Activated naive CD4-positive, alpha-beta T cell treated with anti-CD3 and anti-CD28 coated beads for 36 hours (primary cell): ENCODE measurements around the gene COL18A1. TPM values are rescaled to one million over a fixed set of nuclear protein-coding genes. Genes with fewer than 3 reads are reported as not detected.

Experiments
- CTCF ChIA-PET: fragments of 350-600 bp; sonication (Branson Sonifier 250); formaldehyde crosslinking; loops from one replicate; lab custom pipeline; 2021; ENCODE audit warnings: antibody characterized with exemption; lab: Charles Lee
- DNase-seq: peaks from one replicate; pipeline ENCODE4 v3.0.0-alpha.2; 2020
- H3K27ac Mint-ChIP-seq: one replicate; pipeline ENCODE4 v1.8.0; 2021; ENCODE audit warnings: mild to moderate bottlenecking, mixed read lengths
- H3K27me3 Mint-ChIP-seq: one replicate; pipeline ENCODE4 v1.8.0; 2021; ENCODE audit warnings: low read depth, mixed read lengths
- H3K36me3 Mint-ChIP-seq: one replicate; pipeline ENCODE4 v1.8.0; 2021; ENCODE audit warnings: low read depth, mixed read lengths
- H3K4me1 Mint-ChIP-seq: one replicate; pipeline ENCODE4 v1.8.0; 2021; ENCODE audit warnings: low read depth, mixed read lengths
- H3K4me3 Mint-ChIP-seq: one replicate; pipeline ENCODE4 v1.8.0; 2021; ENCODE audit warnings: mild to moderate bottlenecking, moderate library complexity, mixed read lengths
- H3K9me3 Mint-ChIP-seq: one replicate; pipeline ENCODE4 v1.8.0; 2021; ENCODE audit warnings: mixed read lengths
- intact Hi-C: fragments of 100-400 bp; cut with micrococcal nuclease; formaldehyde crosslinking; loops from one replicate; pipeline ENCODE4 v1.15.1; 2023
- total RNA-seq, 2 experiments: library from RNA; stranded (reverse); gene quantifications; one replicate each; pipeline ENCODE4 v1.2.3, GENCODE V29; 2021

The COL18A1 gene
- total RNA-seq, 2 experiments from 2014 or later = 10.3 to 12.6 TPM

GRCh38 chr21:45547545-45547900 is 142.6 kb downstream of the COL18A1 start:
- no peaks in the 10 kb centered on the region for H3K9me3 Mint-ChIP-seq
- H3K27ac Mint-ChIP-seq = no peak overlapping the region
- CTCF ChIA-PET = no interaction called here
- intact Hi-C loops = no loop called here
- H3K4me1 Mint-ChIP-seq = peaks cover 30% of the 10 kb centered on the region
- no peaks in the 10 kb centered on the region for H3K36me3 Mint-ChIP-seq
- no peaks in the 10 kb centered on the region for H3K27me3 Mint-ChIP-seq
- DNase-seq = peak; percentile 2
- no peak overlapping the region for H3K4me3 Mint-ChIP-seq

- CTCF ChIA-PET = no interaction called here
- peak; percentile 2 for DNase-seq
Measured at GRCh38 chr21:45548711-45549491, 143.9 kb downstream of the COL18A1 start.

DNA sequence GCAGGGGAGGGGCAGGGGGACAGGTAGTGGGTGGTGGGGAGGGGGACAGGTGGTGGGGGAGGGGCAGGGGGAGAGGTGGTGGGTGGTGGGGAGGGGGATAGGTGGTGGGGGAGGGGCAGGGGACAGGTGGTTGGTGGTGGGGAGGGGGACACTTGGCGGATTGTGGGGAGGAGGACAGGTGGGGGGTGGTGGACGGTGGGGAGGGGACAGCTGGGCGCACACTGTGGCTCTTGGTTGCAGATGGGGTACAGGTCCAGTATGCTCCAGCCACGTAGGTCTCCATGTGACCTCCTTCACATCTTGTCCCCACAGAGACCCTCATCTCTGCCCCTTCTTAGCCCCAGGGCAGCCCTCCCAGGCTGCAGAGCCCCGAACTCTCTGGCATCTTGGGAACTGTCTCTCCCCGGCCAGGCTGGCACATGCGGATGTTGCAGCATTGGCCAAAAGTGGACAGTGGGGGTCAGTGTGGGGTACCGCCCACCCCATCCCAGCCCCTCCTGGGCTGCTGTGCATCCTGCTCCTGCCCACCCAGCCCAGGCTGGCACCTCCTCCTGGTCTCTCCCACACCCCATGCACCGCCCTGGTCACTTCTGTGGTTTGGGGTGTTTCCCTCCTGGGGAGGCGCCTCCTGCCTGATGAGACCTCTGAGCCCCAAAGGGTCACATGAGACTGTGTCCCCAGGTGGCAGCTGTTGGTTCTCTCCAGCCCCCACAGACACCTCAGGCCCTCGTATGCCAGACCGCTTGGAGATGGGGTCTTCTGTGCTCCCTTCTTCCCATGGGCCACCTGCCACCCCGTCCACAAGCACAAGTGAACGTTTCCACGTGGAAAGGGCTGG is 144.9 kb downstream of the COL18A1 start:
- Mint-ChIP-seq H3K27me3 (no peaks in the 10 kb centered on the region), H3K4me3 (peak overlapping the region; percentile 54), H3K36me3 (no peaks in the 10 kb centered on the region), H3K4me1 (peaks cover 32% of the 10 kb centered on the region), H3K27ac (peak overlapping the region; percentile 99), H3K9me3 (no peaks in the 10 kb centered on the region)
- peak; percentile 13 for DNase-seq
- CTCF ChIA-PET = interaction anchor here (1.0 to 2.6 kb wide), 2 partner anchors 43 to 46 kb away, joined by 4 to 9 read pairs; no protein-coding TSS in a partner anchor
- intact Hi-C loops = loop anchor here (1.0 to 5.0 kb wide), 5 partner anchors 8 to 471 kb away; partner anchors contain the start of gene SLC19A1

More at GRCh38 chr21:45548711-45549491, 143.9 kb downstream of the COL18A1 start:
- H3K4me1 Mint-ChIP-seq = peaks cover 27% of the 10 kb centered on the region
- H3K4me3 Mint-ChIP-seq = peak overlapping the region; percentile 30
- peak overlapping the region; percentile 84 for H3K27ac Mint-ChIP-seq
- no peaks in the 10 kb centered on the region for H3K27me3 Mint-ChIP-seq
- intact Hi-C loops = no loop called here
- no peaks in the 10 kb centered on the region for H3K9me3 Mint-ChIP-seq
- no peaks in the 10 kb centered on the region for H3K36me3 Mint-ChIP-seq

DNA sequence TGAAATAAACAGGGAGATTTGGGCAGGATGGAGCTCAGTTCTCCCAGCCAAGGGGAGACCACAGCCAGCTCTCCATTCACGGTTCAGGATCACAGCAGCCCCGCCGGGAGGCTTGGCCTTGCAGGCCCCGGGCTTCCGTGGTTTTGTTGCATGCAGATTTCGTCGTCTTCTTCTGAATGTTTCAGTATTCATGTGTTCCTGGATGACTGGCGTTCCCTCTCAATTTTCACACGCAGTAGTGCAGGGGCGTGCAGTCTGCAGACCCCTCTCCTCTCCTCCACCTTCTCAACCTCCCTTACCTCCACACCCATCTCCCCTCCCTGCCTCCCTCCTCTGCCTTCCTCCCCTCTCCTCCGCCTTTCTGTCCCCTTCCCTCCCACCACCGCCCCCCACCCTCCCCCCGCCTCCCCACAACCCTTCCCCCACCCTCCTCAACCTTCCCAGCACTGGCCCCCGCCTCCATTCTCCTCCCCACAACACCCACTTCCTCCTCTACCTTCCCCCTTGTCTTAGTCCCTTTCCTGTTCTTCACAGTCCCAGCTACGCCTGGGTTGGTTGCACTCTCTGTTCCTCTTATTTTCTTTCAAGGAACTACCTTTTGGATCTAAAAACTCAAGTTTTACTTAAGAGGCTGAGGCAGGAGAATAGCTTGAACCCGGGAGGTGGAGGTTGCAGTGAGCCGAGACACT is 145.7 kb downstream of the COL18A1 start:
- Mint-ChIP-seq H3K9me3 (no peaks in the 10 kb centered on the region), H3K4me1 (peaks cover 32% of the 10 kb centered on the region), H3K27ac (peak overlapping the region; percentile 99), H3K4me3 (peak overlapping the region; percentile 69), H3K36me3 (no peaks in the 10 kb centered on the region), H3K27me3 (no peaks in the 10 kb centered on the region)
- intact Hi-C loops = loop anchor here (1.0 to 5.0 kb wide), 10 partner anchors 8 to 472 kb away; partner anchors contain the start of genes PCBP3 and SLC19A1
- CTCF ChIA-PET = interaction anchor here (0.6 to 2.6 kb wide), 3 partner anchors 42 to 330 kb away, joined by 3 to 9 read pairs (median 4); no protein-coding TSS in a partner anchor
- peak; percentile 85 for DNase-seq

GRCh38 chr21:45551316-45551715 is 146.4 kb downstream of the COL18A1 start:
- Mint-ChIP-seq H3K4me3 (peak overlapping the region; percentile 69), H3K27me3 (no peaks in the 10 kb centered on the region), H3K9me3 (no peaks in the 10 kb centered on the region), H3K4me1 (peaks cover 32% of the 10 kb centered on the region), H3K36me3 (no peaks in the 10 kb centered on the region), H3K27ac (peak overlapping the region; percentile 99)
- CTCF ChIA-PET = interaction anchor here (0.6 to 2.6 kb wide), 2 partner anchors 42 to 330 kb away, joined by 3 to 9 read pairs; no protein-coding TSS in a partner anchor
- DNase-seq = peak; percentile 67
- intact Hi-C loops = loop anchor here (1.0 to 5.0 kb wide), 9 partner anchors 41 to 473 kb away; partner anchors contain the start of gene PCBP3

DNA sequence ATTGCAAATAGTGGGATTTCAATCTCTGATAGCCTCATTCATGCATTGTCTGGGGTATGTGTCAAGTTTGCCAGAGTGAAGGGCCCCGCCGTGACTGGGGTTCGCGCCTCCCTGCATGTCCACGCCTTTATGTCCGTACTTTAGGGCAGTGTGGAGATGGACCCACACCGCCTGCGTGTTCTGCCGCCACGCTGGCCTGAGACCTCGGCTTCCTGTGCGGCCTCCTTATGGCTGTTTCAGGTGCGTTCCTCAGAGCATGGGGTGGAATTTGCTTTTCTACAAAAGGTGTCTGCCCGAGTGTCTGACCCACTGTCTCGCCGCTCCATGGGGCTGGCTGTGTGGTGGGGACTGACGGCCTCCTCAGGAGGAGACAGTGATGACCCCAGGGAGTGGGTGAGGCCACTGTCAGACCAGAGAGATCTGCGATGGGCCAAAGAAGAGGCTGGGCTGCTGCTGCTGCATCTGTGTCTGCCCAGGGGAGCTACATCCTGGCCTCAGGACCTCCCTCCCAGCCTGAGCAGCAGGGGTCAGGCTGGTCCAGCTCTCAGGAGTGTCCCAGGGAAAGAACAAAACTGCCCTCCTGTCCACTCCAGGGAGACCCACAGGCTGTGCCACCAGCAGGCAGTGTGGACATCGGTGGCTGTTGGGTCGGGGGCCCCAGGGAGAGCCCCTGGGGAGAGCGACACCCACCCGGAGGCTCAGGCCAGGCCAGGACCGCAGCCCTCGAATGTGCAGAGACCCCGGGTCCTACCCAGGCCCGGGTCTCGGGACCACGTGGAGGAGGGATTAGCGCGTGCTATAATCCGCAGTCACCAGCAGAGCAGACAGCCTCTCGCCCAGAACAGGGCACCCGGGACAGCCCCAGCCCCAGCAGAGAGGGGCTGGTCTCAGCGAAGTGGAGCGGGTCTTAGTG is 147.1 kb downstream of the COL18A1 start:
- DNase-seq = peak; percentile 14

GRCh38 chr21:45552696-45553391 is 147.9 kb downstream of the COL18A1 start:
- H3K9me3 Mint-ChIP-seq = no peaks in the 10 kb centered on the region
- H3K36me3 Mint-ChIP-seq = no peaks in the 10 kb centered on the region
- no peaks in the 10 kb centered on the region for H3K27me3 Mint-ChIP-seq
- H3K4me1 Mint-ChIP-seq = peaks cover 32% of the 10 kb centered on the region
- H3K27ac Mint-ChIP-seq = no peak overlapping the region
- CTCF ChIA-PET = no interaction called here
- DNase-seq = peak; percentile 7
- intact Hi-C loops = loop anchor here (5.0 kb wide), 1 partner anchor 261 kb away; no protein-coding TSS in a partner anchor
- H3K4me3 Mint-ChIP-seq = peak overlapping the region; percentile 29

More for the DNA sequence above, 147.1 kb downstream of the COL18A1 start:
- Mint-ChIP-seq H3K4me1 (peaks cover 32% of the 10 kb centered on the region), H3K27me3 (no peaks in the 10 kb centered on the region), H3K27ac (peak overlapping the region; percentile 99), H3K9me3 (no peaks in the 10 kb centered on the region), H3K36me3 (no peaks in the 10 kb centered on the region), H3K4me3 (peak overlapping the region; percentile 69)
- intact Hi-C loops = loop anchor here (1.0 to 5.0 kb wide), 9 partner anchors 40 to 473 kb away; partner anchors contain the start of gene PCBP3
- CTCF ChIA-PET = interaction anchor here (0.6 to 2.6 kb wide), 2 partner anchors 41 to 329 kb away, joined by 3 to 9 read pairs; no protein-coding TSS in a partner anchor

GRCh38 chr21:45554477-45555175 is 149.7 kb downstream of the COL18A1 start:
- Mint-ChIP-seq H3K36me3 (no peaks in the 10 kb centered on the region), H3K4me3 (peak overlapping the region; percentile 89), H3K27ac (peak overlapping the region; percentile 91), H3K27me3 (no peaks in the 10 kb centered on the region), H3K4me1 (peaks cover 27% of the 10 kb centered on the region), H3K9me3 (no peaks in the 10 kb centered on the region)
- CTCF ChIA-PET = interaction anchor here (0.8 kb wide), 1 partner anchor 41 kb away, joined by 3 read pairs; no protein-coding TSS in a partner anchor
- intact Hi-C loops = loop anchor here (1.0 to 5.0 kb wide), 3 partner anchors 42 to 266 kb away; no protein-coding TSS in a partner anchor
- DNase-seq = peak; percentile 88

GRCh38 chr21:45555251-45555556 is 150.2 kb downstream of the COL18A1 start:
- intact Hi-C loops = loop anchor here (1.0 kb wide), 1 partner anchor 265 kb away; no protein-coding TSS in a partner anchor
- H3K4me3 Mint-ChIP-seq = no peak overlapping the region
- no peaks in the 10 kb centered on the region for H3K27me3 Mint-ChIP-seq
- no peaks in the 10 kb centered on the region for H3K36me3 Mint-ChIP-seq
- H3K9me3 Mint-ChIP-seq = no peaks in the 10 kb centered on the region
- DNase-seq = no peak
- CTCF ChIA-PET = interaction anchor here (1.6 to 1.8 kb wide), 2 partner anchors 41 to 264 kb away, joined by 4 to 17 read pairs; no protein-coding TSS in a partner anchor
- H3K4me1 Mint-ChIP-seq = peaks cover 25% of the 10 kb centered on the region
- no peak overlapping the region for H3K27ac Mint-ChIP-seq
